Left ventricle myocardium inferior (tissue), 1 donor: Measurements from ENCODE around the gene ERCC5. TPM values are rescaled to one million over a fixed set of nuclear protein-coding genes. Genes with fewer than 3 reads are reported as not detected.

Source experiments
- DNase-seq: peaks from one replicate; pipeline ENCODE4 v3.0.0-alpha.2; 2020
- H3K27ac ChIP-seq: fragments of 200-600 bp; replicated peaks from 2 replicates; pipeline ENCODE4 v1.8.0; 2021
- H3K27me3 ChIP-seq: fragments of 200-600 bp; 2 replicates; pipeline ENCODE4 v1.8.0; 2021; ENCODE audit warnings: low read depth
- H3K36me3 ChIP-seq: fragments of 200-600 bp; 2 replicates; pipeline ENCODE4 v1.8.0; 2021
- H3K4me1 ChIP-seq: fragments of 200-600 bp; 2 replicates; pipeline ENCODE4 v1.8.0; 2021
- H3K4me3 ChIP-seq: fragments of 200-600 bp; 2 replicates; pipeline ENCODE4 v1.8.0; 2021; ENCODE audit warnings: mild to moderate bottlenecking, moderate library complexity
- H3K9me3 ChIP-seq: fragments of 200-600 bp; replicated peaks from 2 replicates; pipeline ENCODE4 v1.8.0; 2021
- CTCF ChIP-seq: fragments of 200-600 bp; IDR thresholded peaks from 2 replicates; pipeline ENCODE4 v1.8.0; 2021; ENCODE audit warnings: antibody characterized with exemption, mild to moderate bottlenecking, borderline replicate concordance
- intact Hi-C: fragments of 100-400 bp; cut with micrococcal nuclease; formaldehyde crosslinking; loops from one replicate; pipeline ENCODE4 v1.11.0; 2022
- total RNA-seq: library from RNA; stranded (reverse); fragmentation: NEBNext Ultra II Directional; extraction: Animal tissue kit (Norgen Biotek cat#: 25700); gene quantifications from one replicate; pipeline ENCODE4 v1.2.1, GENCODE V29; 2021
- donor health status: DM: no; HTN: yes; CAD: no; lungs with severe emphysema.

Gene ERCC5
- total RNA-seq, 1 donor from 2014 or later = 30.4 TPM

GRCh38 chr13:102912599-102912998 is 66.8 kb downstream of the ERCC5 start:
- H3K9me3 ChIP-seq = no peaks in the 10 kb centered on the region
- intact Hi-C loops = no loop called here
- H3K27ac ChIP-seq = no peak overlapping the region
- no peaks in the 10 kb centered on the region for H3K36me3 ChIP-seq
- no peak for TF ChIP-seq CTCF
- no peak overlapping the region for H3K4me3 ChIP-seq
- H3K27me3 ChIP-seq = no peaks in the 10 kb centered on the region
- no peak for DNase-seq
- H3K4me1 ChIP-seq = peaks cover 11% of the 10 kb centered on the region

DNA sequence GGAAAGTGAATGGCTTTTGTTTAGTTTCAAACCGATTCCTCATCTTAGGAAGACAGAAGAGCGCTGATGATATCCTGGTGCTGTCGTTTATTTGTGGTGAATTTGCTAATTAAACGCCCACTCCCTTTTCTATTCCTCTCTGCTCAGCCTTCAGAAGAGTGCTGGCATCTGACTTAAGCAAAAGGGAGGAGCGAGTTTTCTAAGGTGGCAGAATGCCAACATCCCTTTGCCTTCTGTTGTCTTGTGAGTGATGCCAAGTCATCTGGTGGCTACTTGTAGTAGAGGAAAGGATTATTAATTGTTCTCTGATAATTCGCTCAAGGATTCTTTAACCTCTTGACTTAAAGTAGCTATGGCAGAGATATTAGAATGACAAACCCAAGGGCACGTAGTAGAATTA is 68.1 kb downstream of the ERCC5 start:
- no peaks in the 10 kb centered on the region for H3K36me3 ChIP-seq
- H3K27me3 ChIP-seq = peaks cover 7% of the 10 kb centered on the region
- intact Hi-C loops = no loop called here
- H3K4me1 ChIP-seq = peaks cover 11% of the 10 kb centered on the region
- no peaks in the 10 kb centered on the region for H3K9me3 ChIP-seq
- no peak overlapping the region for H3K4me3 ChIP-seq
- no peak for DNase-seq
- no peak overlapping the region for H3K27ac ChIP-seq
- TF ChIP-seq CTCF = no peak

DNA sequence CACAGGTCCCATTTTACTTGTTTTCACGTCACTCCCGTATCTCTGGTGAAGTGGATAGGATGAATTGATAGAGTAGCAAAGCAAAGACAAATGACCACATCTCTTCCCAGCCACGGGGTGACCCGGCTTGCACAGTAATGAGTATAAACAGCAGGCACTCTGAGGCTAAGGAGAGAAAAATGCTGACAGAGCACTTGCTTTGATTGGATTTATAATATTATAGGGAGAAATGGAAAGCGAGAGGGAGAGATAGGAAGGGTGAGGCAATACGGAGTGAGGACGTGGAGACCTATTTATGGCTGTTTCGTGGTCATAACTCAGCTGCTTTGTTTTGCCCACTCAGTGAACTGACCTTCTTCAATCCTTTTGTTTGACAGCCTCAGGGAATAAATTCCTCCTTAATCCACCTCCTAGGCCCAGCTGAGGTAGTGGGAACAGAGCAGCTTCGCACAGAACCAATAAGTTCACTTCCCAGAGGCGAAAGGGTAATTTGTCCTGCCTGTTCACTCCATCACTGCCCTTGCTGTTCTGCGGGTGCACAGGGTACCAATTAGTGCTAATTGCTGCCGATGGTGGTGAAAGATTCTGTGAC is 68.6 kb downstream of the ERCC5 start:
- no peak overlapping the region for H3K4me3 ChIP-seq
- peaks cover 7% of the 10 kb centered on the region for H3K27me3 ChIP-seq
- H3K27ac ChIP-seq = no peak overlapping the region
- no peaks in the 10 kb centered on the region for H3K36me3 ChIP-seq
- no peak for DNase-seq
- peaks cover 11% of the 10 kb centered on the region for H3K4me1 ChIP-seq
- TF ChIP-seq CTCF = no peak
- intact Hi-C loops = no loop called here
- peaks cover 3% of the 10 kb centered on the region for H3K9me3 ChIP-seq

GRCh38 chr13:102915393-102915930 is 69.6 kb downstream of the ERCC5 start:
- intact Hi-C loops = no loop called here
- Histone ChIP-seq H3K36me3 (no peaks in the 10 kb centered on the region), H3K9me3 (peaks cover 7% of the 10 kb centered on the region), H3K4me1 (peaks cover 11% of the 10 kb centered on the region), H3K27ac (no peak overlapping the region), H3K4me3 (no peak overlapping the region), H3K27me3 (peaks cover 7% of the 10 kb centered on the region)
- no peak for DNase-seq
- no peak for TF ChIP-seq CTCF

DNA sequence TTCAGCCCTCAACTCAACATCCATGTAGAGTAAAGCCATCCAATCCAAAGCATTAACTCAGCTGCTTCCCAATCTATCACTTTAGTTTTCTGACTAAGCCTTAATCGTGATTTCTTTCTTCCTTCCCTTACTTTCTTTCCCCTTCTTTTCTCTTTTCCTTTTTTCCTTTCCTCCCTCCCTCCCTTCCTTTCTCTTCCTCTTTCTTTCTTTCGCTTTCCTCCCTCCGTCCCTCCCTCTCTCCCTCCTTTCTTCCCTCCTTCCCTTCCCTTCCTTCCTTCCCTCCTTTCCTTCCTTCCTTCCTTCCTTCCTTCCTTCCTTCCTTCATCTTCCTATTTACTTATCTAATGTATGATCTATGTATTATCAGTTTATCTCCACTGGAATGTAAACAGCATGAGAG is 71.2 kb downstream of the ERCC5 start:
- peaks cover 11% of the 10 kb centered on the region for H3K4me1 ChIP-seq
- no peak for DNase-seq
- peaks cover 7% of the 10 kb centered on the region for H3K27me3 ChIP-seq
- no peak overlapping the region for H3K27ac ChIP-seq
- no peak for TF ChIP-seq CTCF
- H3K9me3 ChIP-seq = peaks cover 7% of the 10 kb centered on the region
- no peak overlapping the region for H3K4me3 ChIP-seq
- intact Hi-C loops = no loop called here
- H3K36me3 ChIP-seq = no peaks in the 10 kb centered on the region
